Osteoblast (primary cell): ENCODE data around the gene TMEM218. TPM values are rescaled to one million over a fixed set of nuclear protein-coding genes. Genes with fewer than 3 reads are reported as not detected.

ENCODE experiments used
- DNase-seq: peaks from one replicate; pipeline ENCODE4 v3.0.0; 2011; ENCODE audit warnings: low spot score, mixed read lengths; ENCODE audit not compliant: insufficient read length; ENCODE audit errors: missing footprints
- H2AFZ ChIP-seq: 2 replicates; pipeline ENCODE4 v1.6.0; 2011; ENCODE audit warnings: mild to moderate bottlenecking, low read length
- H3K27ac ChIP-seq: 2 replicates; pipeline ENCODE4 v1.5.1; 2011; ENCODE audit warnings: mild to moderate bottlenecking, low read depth, low read length, moderate library complexity
- H3K27me3 ChIP-seq: 2 replicates; pipeline ENCODE4 v1.6.0; 2012; ENCODE audit warnings: mild to moderate bottlenecking, control low read depth, inconsistent platforms, low read length, moderate library complexity; ENCODE audit not compliant: insufficient read depth
- H3K36me3 ChIP-seq: 2 replicates; pipeline ENCODE4 v1.5.1; 2011; ENCODE audit warnings: mild to moderate bottlenecking, low read length, control low read depth, moderate library complexity; ENCODE audit not compliant: insufficient read depth
- H3K4me1 ChIP-seq: 2 replicates; pipeline ENCODE4 v1.5.1; 2011; ENCODE audit warnings: mild to moderate bottlenecking, low read length, control low read depth, moderate library complexity; ENCODE audit not compliant: insufficient read depth
- H3K4me2 ChIP-seq: 2 replicates; pipeline ENCODE4 v1.6.0; 2011; ENCODE audit warnings: mild to moderate bottlenecking, low read length; ENCODE audit not compliant: insufficient read depth
- H3K4me3 ChIP-seq: fragments of 200-600 bp; sonication (generic); 3 replicates; pipeline ENCODE4 v1.5.1; 2012; ENCODE audit warnings: mild to moderate bottlenecking, low read length, inconsistent platforms; ENCODE audit not compliant: insufficient read depth
- H3K79me2 ChIP-seq: 2 replicates; pipeline ENCODE4 v1.6.0; 2012; ENCODE audit warnings: mild to moderate bottlenecking, low read length, control low read depth, inconsistent platforms; ENCODE audit not compliant: insufficient read depth
- H3K9me3 ChIP-seq: 2 replicates; pipeline ENCODE4 v1.5.1; 2011; ENCODE audit warnings: low read depth, low read length, control low read depth
- H4K20me1 ChIP-seq: 2 replicates; pipeline ENCODE4 v1.6.0; 2012; ENCODE audit warnings: mild to moderate bottlenecking, low read length, control low read depth; ENCODE audit not compliant: insufficient read depth
- total RNA-seq: library from RNA; depleted of rRNA; stranded (reverse); fragments of >200 nt; gene quantifications from 2 replicates; pipeline ENCODE4 v1.2.3, GENCODE V29; 2012
- TF ChIP-seq, protein P1 (sequence below): IDR thresholded peaks from 2 replicates; pipeline ENCODE4 v1.5.1; 2011; ENCODE audit warnings: mild to moderate bottlenecking, low read depth, low read length, moderate library complexity; ENCODE audit errors: extremely low read depth

TMEM218 gene
- total RNA-seq, 1 donor = 30.0 TPM

GRCh38 chr11:125108469-125108868, 3.0 kb downstream of the TMEM218 start:
- Histone ChIP-seq H3K36me3 (no peaks in the 10 kb centered on the region), H3K4me2 (no peak overlapping the region), H3K27me3 (no peaks in the 10 kb centered on the region), H2AFZ (no peak overlapping the region), H3K9me3 (no peaks in the 10 kb centered on the region), H3K4me3 (no peak overlapping the region), H4K20me1 (no peaks in the 10 kb centered on the region), H3K27ac (no peak overlapping the region), H3K79me2 (peaks cover 9% of the 10 kb centered on the region), H3K4me1 (no peaks in the 10 kb centered on the region)
- TF ChIP-seq, protein P1, sequence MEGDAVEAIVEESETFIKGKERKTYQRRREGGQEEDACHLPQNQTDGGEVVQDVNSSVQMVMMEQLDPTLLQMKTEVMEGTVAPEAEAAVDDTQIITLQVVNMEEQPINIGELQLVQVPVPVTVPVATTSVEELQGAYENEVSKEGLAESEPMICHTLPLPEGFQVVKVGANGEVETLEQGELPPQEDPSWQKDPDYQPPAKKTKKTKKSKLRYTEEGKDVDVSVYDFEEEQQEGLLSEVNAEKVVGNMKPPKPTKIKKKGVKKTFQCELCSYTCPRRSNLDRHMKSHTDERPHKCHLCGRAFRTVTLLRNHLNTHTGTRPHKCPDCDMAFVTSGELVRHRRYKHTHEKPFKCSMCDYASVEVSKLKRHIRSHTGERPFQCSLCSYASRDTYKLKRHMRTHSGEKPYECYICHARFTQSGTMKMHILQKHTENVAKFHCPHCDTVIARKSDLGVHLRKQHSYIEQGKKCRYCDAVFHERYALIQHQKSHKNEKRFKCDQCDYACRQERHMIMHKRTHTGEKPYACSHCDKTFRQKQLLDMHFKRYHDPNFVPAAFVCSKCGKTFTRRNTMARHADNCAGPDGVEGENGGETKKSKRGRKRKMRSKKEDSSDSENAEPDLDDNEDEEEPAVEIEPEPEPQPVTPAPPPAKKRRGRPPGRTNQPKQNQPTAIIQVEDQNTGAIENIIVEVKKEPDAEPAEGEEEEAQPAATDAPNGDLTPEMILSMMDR = no peak
- DNase-seq = no peak

GRCh38 chr11:125105926-125106325, 5.5 kb downstream of the TMEM218 start:
- no peaks in the 10 kb centered on the region for H3K9me3 ChIP-seq
- DNase-seq = no peak
- H3K27ac ChIP-seq = no peak overlapping the region
- H3K27me3 ChIP-seq = no peaks in the 10 kb centered on the region
- H3K36me3 ChIP-seq = peaks cover under 1% of the 10 kb centered on the region
- no peaks in the 10 kb centered on the region for H3K4me1 ChIP-seq
- TF ChIP-seq, protein P1 = no peak
- no peak overlapping the region for H2AFZ ChIP-seq
- no peaks in the 10 kb centered on the region for H4K20me1 ChIP-seq
- H3K4me3 ChIP-seq = no peak overlapping the region
- no peak overlapping the region for H3K4me2 ChIP-seq
- H3K79me2 ChIP-seq = peaks cover 5% of the 10 kb centered on the region

DNA sequence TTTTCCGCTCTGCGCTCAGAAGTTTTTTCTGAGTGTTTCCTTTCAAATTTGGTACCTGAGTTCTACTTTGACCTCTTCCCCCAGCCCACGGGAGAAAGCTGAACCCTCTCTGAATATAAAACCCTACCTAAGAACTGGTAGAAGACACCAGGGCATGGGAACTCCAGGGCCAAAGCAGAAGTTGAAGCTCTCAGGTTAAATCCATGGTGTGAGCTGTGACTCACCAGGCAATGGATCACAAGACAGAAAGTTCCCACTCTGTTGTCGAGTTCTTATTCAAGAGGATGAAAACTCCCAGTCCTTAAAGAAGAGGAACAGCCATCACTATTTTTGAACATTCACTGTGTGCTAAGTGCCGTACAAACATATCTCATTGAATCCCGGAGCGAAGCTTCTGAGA, 8.9 kb downstream of the TMEM218 start:
- H3K36me3 ChIP-seq = peaks cover 7% of the 10 kb centered on the region
- H3K79me2 ChIP-seq = no peaks in the 10 kb centered on the region
- H3K4me1 ChIP-seq = no peaks in the 10 kb centered on the region
- DNase-seq = no peak
- no peak overlapping the region for H2AFZ ChIP-seq
- H3K27me3 ChIP-seq = no peaks in the 10 kb centered on the region
- H3K27ac ChIP-seq = no peak overlapping the region
- no peaks in the 10 kb centered on the region for H4K20me1 ChIP-seq
- TF ChIP-seq, protein P1 = no peak
- no peak overlapping the region for H3K4me3 ChIP-seq
- H3K9me3 ChIP-seq = no peaks in the 10 kb centered on the region
- no peak overlapping the region for H3K4me2 ChIP-seq

GRCh38 chr11:125102025-125102424, 9.4 kb downstream of the TMEM218 start:
- H3K9me3 ChIP-seq = no peaks in the 10 kb centered on the region
- DNase-seq = no peak
- no peak overlapping the region for H2AFZ ChIP-seq
- no peaks in the 10 kb centered on the region for H3K4me1 ChIP-seq
- H4K20me1 ChIP-seq = no peaks in the 10 kb centered on the region
- H3K27me3 ChIP-seq = no peaks in the 10 kb centered on the region
- no peak overlapping the region for H3K27ac ChIP-seq
- no peak overlapping the region for H3K4me2 ChIP-seq
- H3K36me3 ChIP-seq = peaks cover 7% of the 10 kb centered on the region
- TF ChIP-seq, protein P1 = no peak
- no peak overlapping the region for H3K4me3 ChIP-seq
- no peaks in the 10 kb centered on the region for H3K79me2 ChIP-seq
